Stimulated activated effector memory CD8-positive, alpha-beta T cell treated with anti-CD3 and anti-CD28 coated beads, Interleukin-12 subunit alpha, Interleukin-12 subunit beta, amount 100 ng/mL, for 72 hours (primary cell): Measurements from ENCODE around the gene DLST.

Experiments
- ATAC-seq: fragments of 150-1000 bp; cut with Tn5 transposase; 2 replicates; pipeline ENCODE4 v1.10.0; 2021
- DNase-seq, 2 donors: peaks; one replicate each; pipeline ENCODE4 v3.0.0; 2021 to 2022; ENCODE audit warnings: low spot score in 2 of 2
- H3K27ac Mint-ChIP-seq: one replicate; pipeline ENCODE4 v1.8.0; 2022; ENCODE audit warnings: mild to moderate bottlenecking, mixed read lengths
- H3K36me3 Mint-ChIP-seq: one replicate; pipeline ENCODE4 v1.8.0; 2022; ENCODE audit warnings: mild to moderate bottlenecking, mixed read lengths
- H3K4me1 Mint-ChIP-seq: one replicate; pipeline ENCODE4 v1.8.0; 2022; ENCODE audit warnings: mixed read lengths
- H3K4me3 Mint-ChIP-seq: one replicate; pipeline ENCODE4 v1.8.0; 2022; ENCODE audit warnings: mild to moderate bottlenecking, mixed read lengths
- H3K9me3 Mint-ChIP-seq: one replicate; pipeline ENCODE4 v1.8.0; 2022; ENCODE audit warnings: mixed read lengths

The DLST gene

DNA sequence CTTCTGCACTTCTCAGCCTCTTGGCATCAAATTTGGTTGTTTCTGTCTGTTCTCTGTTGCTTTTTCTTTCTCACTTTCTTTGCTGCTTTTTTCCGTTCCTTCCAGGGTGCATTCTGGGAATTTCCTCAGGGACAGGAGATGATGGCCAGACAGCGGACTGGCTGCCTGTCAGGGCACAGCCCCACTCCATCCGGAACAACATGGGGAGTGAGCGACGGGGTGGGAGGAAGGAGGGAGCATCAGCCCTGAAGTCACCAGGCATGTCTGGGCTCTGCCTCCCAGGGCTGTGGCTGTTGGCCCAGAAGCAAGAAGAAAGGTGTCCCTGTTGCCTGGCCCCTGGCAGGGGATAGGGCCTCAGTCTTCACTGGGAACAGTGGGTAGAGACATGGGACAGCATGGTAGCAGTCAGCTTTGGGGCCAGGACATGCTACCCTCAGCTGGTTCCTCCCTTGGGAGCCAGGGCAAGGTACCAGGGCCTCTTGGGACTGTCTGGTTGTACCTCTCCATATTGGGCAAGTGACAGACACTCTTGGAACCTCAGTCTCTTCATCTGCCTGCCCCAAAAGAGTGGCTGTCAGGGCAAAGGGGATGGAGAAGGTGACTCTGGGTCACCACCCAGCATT, 65.1 kb downstream of the DLST start:
- no peak for DNase-seq
- no peaks in the 10 kb centered on the region for H3K36me3 Mint-ChIP-seq
- no peak for ATAC-seq
- H3K9me3 Mint-ChIP-seq, result no peaks in the 10 kb centered on the region
- peak overlapping the region; percentile 19 for H3K4me3 Mint-ChIP-seq
- H3K27ac Mint-ChIP-seq, result peak overlapping the region; percentile 91
- H3K4me1 Mint-ChIP-seq, result peaks cover 29% of the 10 kb centered on the region

DNA sequence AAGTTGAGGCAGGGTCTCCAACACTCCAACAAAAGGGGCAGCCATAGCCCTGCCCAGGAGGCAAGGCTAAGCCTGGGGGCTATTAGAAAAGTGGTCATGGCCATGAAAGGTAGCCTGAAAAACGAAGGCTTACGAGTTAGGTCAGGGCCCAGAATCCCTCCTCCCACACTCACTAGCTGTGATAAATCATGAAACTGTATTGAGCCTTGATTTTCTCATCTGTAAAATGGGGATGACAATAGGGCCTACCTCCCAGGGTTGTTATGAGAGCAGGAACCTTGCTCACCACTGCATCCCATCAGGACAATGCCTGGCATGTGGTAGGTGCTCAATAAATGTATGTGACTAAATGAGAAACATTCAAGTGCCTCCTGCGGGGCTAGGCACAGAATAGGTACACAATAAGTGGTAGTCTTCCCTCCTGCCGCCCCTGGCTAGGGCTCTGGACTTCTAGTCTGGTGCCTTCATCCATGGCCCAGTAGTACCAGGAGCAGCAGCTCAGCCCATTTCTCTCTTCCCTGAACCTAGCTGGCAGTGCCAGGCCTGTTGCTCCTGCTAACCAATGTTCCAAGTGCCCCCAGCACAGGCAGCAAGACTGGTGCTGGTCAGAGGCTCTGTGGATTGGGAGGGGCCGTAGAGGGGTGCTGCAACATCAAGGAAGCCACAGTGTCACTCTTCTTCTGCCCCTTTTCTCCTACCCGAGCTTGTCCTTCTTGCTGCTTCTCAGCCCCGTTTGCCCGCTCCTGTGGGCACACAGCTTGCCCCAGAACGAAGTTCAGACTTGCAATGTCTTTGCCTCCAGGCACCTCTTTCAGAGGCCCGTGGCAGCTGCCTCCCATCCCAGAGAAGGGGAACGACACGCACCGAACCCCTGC, 65.9 kb downstream of the DLST start:
- no peak for ATAC-seq
- Mint-ChIP-seq H3K9me3 (no peaks in the 10 kb centered on the region), H3K4me1 (peaks cover 22% of the 10 kb centered on the region), H3K4me3 (no peak overlapping the region), H3K27ac (peak overlapping the region; percentile 91), H3K36me3 (no peaks in the 10 kb centered on the region)
- no peak for DNase-seq

DNA sequence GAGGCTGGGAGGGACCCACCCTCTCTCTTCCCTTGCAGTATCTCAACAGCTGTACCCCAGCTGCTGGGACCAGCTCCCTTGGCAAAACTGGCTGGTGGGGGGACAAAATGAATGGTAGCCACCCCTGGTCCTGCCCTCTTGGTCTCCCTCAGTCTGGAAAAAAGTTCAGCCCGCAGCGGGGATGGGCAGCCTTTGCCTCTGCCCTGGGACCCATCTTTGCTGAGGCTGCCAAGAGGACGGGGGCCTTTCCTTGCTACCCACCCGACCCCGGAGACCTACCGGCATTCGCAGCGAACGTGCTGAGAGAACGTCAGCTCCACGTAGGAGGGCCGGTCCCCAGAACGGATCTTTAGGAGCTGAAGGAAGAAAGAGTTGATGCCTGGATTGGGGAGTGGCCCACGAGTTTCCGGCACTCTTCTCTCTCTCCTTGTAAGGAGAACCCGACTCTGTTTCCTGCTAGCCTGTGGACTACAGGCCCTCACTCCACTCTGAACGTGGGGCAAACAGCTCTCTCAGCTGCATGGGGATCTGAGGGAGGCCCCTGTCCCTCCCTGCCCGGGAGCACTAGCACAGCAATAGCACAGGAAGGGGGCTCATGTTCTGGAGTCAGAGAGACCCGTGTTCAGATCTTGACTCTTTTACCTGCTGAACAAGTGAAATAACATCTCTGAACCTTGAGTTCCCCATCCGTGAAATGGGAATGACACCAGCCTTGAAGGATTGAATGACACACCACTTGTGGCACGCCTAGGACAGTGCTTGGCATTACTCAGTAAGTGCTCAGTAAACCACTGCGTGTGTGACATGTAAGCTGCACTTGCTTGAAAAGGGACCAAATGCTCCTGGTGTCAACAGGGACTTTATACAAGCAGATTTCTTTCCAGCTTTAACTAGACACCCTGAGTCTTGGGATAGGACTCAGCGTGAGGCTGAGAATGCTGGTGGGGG, 66.8 kb downstream of the DLST start:
- Mint-ChIP-seq H3K36me3 (no peaks in the 10 kb centered on the region), H3K4me1 (peaks cover 15% of the 10 kb centered on the region), H3K4me3 (no peak overlapping the region), H3K27ac (no peak overlapping the region), H3K9me3 (no peaks in the 10 kb centered on the region)
- no peak for DNase-seq
- no peak for ATAC-seq

DNA sequence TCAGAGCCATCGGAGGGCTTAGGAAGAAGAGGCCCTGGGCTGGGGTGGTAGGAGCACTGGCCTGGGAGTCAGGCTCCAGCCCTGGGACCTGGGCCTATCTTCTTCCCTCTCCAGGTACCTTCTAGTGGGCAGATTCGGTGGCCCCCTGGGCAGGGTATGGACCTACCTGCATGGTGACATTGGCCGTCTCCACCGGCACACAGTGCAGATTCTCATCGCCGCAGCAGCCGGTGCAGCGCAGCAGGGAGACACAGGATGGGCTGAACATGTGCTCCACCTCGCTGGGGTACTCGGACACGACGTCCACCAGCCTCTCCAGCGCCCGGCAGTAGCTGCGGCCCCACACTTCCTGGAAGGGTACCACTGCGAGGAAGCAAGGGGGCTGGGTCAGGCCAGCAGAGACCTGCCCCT, 67.5 kb downstream of the DLST start:
- Mint-ChIP-seq H3K27ac (no peak overlapping the region), H3K9me3 (no peaks in the 10 kb centered on the region), H3K36me3 (no peaks in the 10 kb centered on the region), H3K4me3 (no peak overlapping the region), H3K4me1 (peaks cover 15% of the 10 kb centered on the region)
- DNase-seq, result no peak
- no peak for ATAC-seq

DNA sequence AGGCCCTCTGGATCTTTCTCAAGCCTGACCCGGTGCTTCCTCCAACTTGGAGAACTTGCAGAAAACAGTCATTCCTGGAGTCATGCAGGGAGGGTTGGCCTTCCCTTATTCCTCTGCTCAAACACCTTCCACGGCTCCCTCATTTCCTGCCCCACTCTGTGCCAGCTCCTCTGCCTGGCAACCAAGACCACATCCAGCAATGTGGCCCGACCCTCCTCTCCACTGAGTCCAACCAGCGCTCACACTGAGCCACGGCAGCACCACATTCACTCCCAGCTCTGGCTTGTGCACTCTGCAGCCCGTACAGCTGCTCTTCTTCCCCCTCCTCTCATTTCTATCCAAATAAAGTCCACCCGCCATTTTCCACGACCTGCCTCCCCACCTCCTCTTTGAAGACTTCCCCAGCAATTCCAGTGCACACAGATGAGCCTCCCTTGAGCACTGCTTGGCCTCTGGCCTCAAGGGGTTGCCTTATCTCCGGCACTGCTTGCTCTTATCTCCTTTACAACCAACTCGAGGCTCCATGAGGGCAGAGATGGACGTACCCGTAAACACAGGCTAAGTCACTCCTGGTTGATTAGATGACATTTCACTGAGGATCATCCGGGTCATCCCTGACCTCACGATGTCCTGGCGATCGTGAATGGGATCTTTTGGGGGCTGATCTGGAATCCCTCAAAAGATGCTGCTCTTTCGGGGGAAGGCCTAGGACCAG, 68.3 kb downstream of the DLST start:
- ATAC-seq (no peak), DNase-seq (no peak)
- Mint-ChIP-seq H3K36me3 (no peaks in the 10 kb centered on the region), H3K4me3 (no peak overlapping the region), H3K4me1 (peaks cover 15% of the 10 kb centered on the region), H3K9me3 (no peaks in the 10 kb centered on the region), H3K27ac (no peak overlapping the region)

DNA sequence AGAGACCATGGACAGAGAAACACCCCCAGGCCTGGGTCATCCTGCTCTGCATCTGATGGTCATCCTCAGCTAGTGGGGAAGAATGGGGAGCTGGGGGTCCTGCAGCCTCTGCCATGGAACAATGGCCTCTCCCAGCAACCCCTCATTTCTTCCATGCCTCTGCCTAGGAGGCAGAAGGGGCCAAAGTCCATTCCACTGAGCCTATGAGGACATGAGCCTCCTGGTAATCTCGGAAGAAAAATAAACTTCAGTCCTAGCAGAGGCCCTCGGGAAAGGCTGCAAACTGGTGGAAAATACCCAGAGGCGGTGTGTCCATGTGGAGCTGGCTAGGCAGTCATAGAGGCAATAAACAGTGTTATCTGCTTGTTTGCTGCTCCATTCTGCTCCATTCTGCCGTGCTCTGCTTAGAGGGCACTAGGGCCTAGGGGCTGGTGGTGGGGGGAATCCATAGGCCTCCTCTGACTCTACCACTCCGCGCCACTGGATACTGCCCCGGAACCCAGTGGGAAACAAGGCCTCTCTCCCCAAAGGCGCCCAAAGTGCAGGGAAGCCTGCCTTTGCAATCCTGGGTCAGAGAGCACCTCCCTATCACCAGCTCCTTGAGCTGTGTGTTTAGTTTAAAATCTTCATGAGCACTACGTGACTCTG, 69.2 kb downstream of the DLST start:
- H3K9me3 Mint-ChIP-seq, result no peaks in the 10 kb centered on the region
- DNase-seq, result no peak
- no peaks in the 10 kb centered on the region for H3K36me3 Mint-ChIP-seq
- no peak overlapping the region for H3K27ac Mint-ChIP-seq
- H3K4me3 Mint-ChIP-seq, result no peak overlapping the region
- no peak for ATAC-seq
- H3K4me1 Mint-ChIP-seq, result peaks cover 15% of the 10 kb centered on the region

DNA sequence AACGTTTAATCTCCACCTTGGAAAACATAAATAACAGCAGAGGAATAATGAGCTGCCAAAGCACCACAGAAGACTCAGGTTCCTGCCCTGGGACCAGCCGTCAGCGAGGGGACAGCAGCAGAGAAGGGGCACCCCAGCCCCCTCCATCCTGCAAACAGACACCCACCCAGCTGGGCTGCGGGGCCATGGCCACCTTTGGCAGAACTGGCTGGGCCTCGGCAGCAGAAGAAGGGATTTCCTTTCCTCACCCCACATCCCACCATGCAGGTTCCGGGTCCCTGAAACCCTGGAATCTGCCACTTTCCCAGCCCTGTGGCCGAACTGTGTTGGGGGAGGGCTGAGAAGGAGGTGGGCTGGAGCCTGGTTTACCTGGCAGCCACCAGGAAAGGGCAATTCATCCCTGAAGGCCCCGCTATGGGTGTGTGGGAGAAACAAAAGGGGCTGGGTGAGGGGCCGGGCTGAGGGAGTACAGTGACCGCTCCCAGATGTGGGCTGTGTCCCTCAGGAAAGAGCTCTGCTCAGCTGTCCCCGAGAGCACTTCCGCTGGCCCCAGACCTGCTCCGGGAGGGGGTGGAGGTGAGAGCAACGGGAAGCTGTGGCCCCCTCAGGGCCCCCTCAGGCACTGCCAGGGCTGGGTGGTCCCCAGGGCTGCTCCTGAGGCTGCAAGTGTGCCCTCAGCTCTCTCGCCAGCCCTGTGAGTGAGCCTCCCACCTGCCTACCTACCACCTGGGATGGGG, 69.9 kb downstream of the DLST start:
- ATAC-seq, result no peak
- Mint-ChIP-seq H3K27ac (no peak overlapping the region), H3K36me3 (no peaks in the 10 kb centered on the region), H3K9me3 (no peaks in the 10 kb centered on the region), H3K4me3 (no peak overlapping the region), H3K4me1 (peaks cover 8% of the 10 kb centered on the region)
- DNase-seq, result no peak

DNA sequence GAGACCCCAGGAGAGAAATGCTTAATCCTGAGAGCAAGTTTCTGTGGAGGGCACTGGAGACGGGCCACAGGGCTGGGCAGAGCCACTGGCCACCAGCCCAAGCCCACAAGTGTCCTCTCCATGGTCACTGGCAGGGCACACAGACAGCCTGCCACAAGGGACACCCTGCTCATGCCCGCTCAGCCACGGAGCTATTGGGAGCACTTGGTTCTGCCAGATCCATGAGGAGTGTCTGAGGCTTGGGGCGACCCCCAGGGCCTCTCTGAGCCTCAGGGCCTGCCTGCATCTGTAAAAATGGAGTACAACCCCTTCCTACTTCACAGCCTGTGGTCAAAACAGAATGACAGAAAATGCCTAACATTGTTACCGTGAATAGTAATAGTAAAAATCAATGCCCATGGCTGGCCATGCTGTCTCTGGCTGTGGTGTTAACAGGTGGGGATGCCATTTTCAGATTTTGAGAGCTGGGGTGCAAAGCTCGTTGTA, 70.5 kb downstream of the DLST start:
- ATAC-seq (no peak), DNase-seq (no peak)
- Mint-ChIP-seq H3K4me3 (no peak overlapping the region), H3K27ac (no peak overlapping the region), H3K4me1 (peaks cover 6% of the 10 kb centered on the region), H3K9me3 (no peaks in the 10 kb centered on the region), H3K36me3 (no peaks in the 10 kb centered on the region)

DNA sequence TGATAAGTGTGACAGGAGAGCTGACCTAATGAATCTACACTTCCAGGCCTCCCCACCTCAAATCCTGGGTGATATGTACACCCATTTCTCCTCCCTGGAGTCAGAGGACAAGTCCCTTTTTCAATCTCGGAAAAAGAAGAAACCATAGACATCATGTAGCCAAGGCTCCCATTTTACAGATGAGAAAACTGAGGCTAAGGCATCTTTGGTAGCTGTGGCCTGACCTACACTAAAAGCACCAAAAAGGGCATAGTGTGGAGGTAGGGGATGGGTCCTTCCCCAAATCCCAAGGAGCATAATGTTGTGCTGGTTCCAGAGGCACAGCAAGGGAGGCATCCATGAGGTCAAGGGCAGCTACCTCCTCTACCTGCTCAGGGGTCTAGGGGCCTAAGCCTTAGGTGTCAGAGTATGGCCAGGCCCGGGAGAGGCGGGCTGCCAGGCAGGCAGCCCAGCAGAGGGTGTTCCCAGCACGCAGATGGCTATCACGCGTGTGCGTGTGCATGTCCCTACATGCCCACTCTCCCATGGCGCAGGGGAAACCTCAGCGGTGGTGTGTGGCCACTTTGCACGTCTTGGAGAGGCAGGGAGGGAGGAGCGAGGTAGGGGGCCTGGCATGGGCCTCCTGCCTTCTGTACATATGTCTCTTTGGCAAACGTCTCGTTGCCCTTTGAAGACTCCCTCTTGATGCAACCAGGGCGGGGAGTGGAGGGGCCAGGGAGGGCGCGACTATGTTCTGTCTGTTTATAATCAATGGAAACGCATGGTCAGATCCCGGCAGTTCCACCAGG, 71.2 kb downstream of the DLST start:
- H3K4me1 Mint-ChIP-seq, result peaks cover 6% of the 10 kb centered on the region
- H3K4me3 Mint-ChIP-seq, result no peak overlapping the region
- H3K9me3 Mint-ChIP-seq, result no peaks in the 10 kb centered on the region
- DNase-seq (no peak), ATAC-seq (no peak)
- H3K36me3 Mint-ChIP-seq, result no peaks in the 10 kb centered on the region
- H3K27ac Mint-ChIP-seq, result no peak overlapping the region
